ENCODE results near the gene BCO2.

The BCO2 gene

GRCh38 chr11:112253605-112254242 lies 78.4 kb downstream of the BCO2 start:
- DNase-seq = no peak

- DNase-seq = peak in 1 of 2 experiments; percentile 49
Observed at GRCh38 chr11:112255067-112255720, 79.9 kb downstream of the BCO2 start.

GRCh38 chr11:112260490-112260889 lies 85.2 kb downstream of the BCO2 start, which contains the start of gene PLET1:
PLET1 (minus strand) TSS chr11:112260860; CDS start chr11:112260589, 271 bp downstream.
- no peak for DNase-seq

- no peak for DNase-seq
Observed at GRCh38 chr11:112265659-112266409, 90.5 kb downstream of the BCO2 start.

GRCh38 chr11:112266410-112266778 lies 91.1 kb downstream of the BCO2 start:
- no peak for DNase-seq

GRCh38 chr11:112267188-112267591 lies 91.9 kb downstream of the BCO2 start:
- DNase-seq = no peak

GRCh38 chr11:112268406-112268805 lies 93.1 kb downstream of the BCO2 start:
- DNase-seq = no peak
